H9 (cell line): ENCODE results near the gene ZBTB22. TPM values are rescaled to one million over a fixed set of nuclear protein-coding genes. Genes with fewer than 3 reads are reported as not detected.

ENCODE experiments used
- DNase-seq: peaks from one replicate; pipeline ENCODE4 v3.0.0-alpha.2; 2017
- H2AFZ ChIP-seq: one replicate; pipeline ENCODE4 v1.6.1; 2013; ENCODE audit warnings: mild to moderate bottlenecking, low read length, control low read depth, moderate library complexity
- H2AK5ac ChIP-seq: 2 replicates; pipeline ENCODE4 v1.6.1; 2013; ENCODE audit warnings: low read length, control low read depth, mixed read lengths; ENCODE audit not compliant: insufficient read length
- H2BK120ac ChIP-seq: one replicate; pipeline ENCODE4 v1.6.1; 2013; ENCODE audit warnings: low read depth, mild to moderate bottlenecking, low read length, control low read depth, inconsistent platforms; ENCODE audit not compliant: poor library complexity, severe bottlenecking
- H2BK12ac ChIP-seq: 2 replicates; pipeline ENCODE4 v1.6.1; 2013; ENCODE audit warnings: low read length, control low read depth, mixed read lengths, low read depth; ENCODE audit not compliant: insufficient read length
- H2BK15ac ChIP-seq: 2 replicates; pipeline ENCODE4 v1.6.1; 2013; ENCODE audit warnings: low read depth, low read length, control low read depth
- H2BK20ac ChIP-seq: one replicate; pipeline ENCODE4 v1.6.1; 2013; ENCODE audit warnings: low read depth, mild to moderate bottlenecking, low read length, control low read depth, inconsistent platforms; ENCODE audit not compliant: poor library complexity, severe bottlenecking
- H2BK5ac ChIP-seq: 2 replicates; pipeline ENCODE4 v1.6.1; 2013; ENCODE audit warnings: low read length, control low read depth, mixed read lengths; ENCODE audit not compliant: insufficient read length
- H3K14ac ChIP-seq: 2 replicates; pipeline ENCODE4 v1.6.1; 2013; ENCODE audit warnings: low read length, control low read depth; ENCODE audit not compliant: insufficient read depth
- H3K18ac ChIP-seq: 2 replicates; pipeline ENCODE4 v1.6.1; 2013; ENCODE audit warnings: low read depth, mild to moderate bottlenecking, mixed read lengths, low read length, control low read depth; ENCODE audit not compliant: insufficient read length
- H3K23ac ChIP-seq: 2 replicates; pipeline ENCODE4 v1.6.1; 2013; ENCODE audit warnings: low read length, control low read depth, mixed read lengths, low read depth; ENCODE audit not compliant: insufficient read length
- H3K23me2 ChIP-seq: 2 replicates; pipeline ENCODE4 v1.6.1; 2013; ENCODE audit warnings: low read depth, mild to moderate bottlenecking, mixed read lengths, low read length, control low read depth; ENCODE audit not compliant: insufficient read length, poor library complexity, severe bottlenecking
- H3K27ac ChIP-seq: 2 replicates; pipeline ENCODE4 v1.5.1; 2013; ENCODE audit warnings: low read length, control low read depth, mixed read lengths, low read depth; ENCODE audit not compliant: insufficient read length
- H3K27me3 ChIP-seq: 2 replicates; pipeline ENCODE4 v1.6.1; 2013; ENCODE audit warnings: low read length, control low read depth, inconsistent platforms; ENCODE audit not compliant: insufficient read depth
- H3K4ac ChIP-seq: 2 replicates; pipeline ENCODE4 v1.6.1; 2013; ENCODE audit warnings: low read depth, mild to moderate bottlenecking, control low read depth, inconsistent platforms, low read length, moderate library complexity
- H3K4me1 ChIP-seq: 2 replicates; pipeline ENCODE4 v1.6.1; 2013; ENCODE audit warnings: low read length, control low read depth, inconsistent platforms; ENCODE audit not compliant: insufficient read depth
- H3K4me2 ChIP-seq: 2 replicates; pipeline ENCODE4 v1.6.1; 2013; ENCODE audit warnings: low read length, control low read depth, mixed read lengths; ENCODE audit not compliant: insufficient read length, insufficient read depth
- H3K56ac ChIP-seq: 2 replicates; pipeline ENCODE4 v1.6.1; 2013; ENCODE audit warnings: low read depth, mild to moderate bottlenecking, mixed read lengths, low read length, control low read depth; ENCODE audit not compliant: insufficient read length
- H3K79me1 ChIP-seq: 2 replicates; pipeline ENCODE4 v1.6.1; 2013; ENCODE audit warnings: low read depth, mild to moderate bottlenecking, moderate library complexity, low read length, control low read depth, inconsistent platforms; ENCODE audit not compliant: insufficient read depth, poor library complexity, severe bottlenecking
- H3K79me2 ChIP-seq: 2 replicates; pipeline ENCODE4 v1.6.1; 2013; ENCODE audit warnings: low read length, control low read depth, inconsistent platforms; ENCODE audit not compliant: insufficient read depth
- H3K9ac ChIP-seq: 2 replicates; pipeline ENCODE4 v1.6.1; 2013; ENCODE audit warnings: low read length, control low read depth, mixed read lengths; ENCODE audit not compliant: insufficient read length; ENCODE audit errors: extremely low read depth
- H3K9me3 ChIP-seq: one replicate; pipeline ENCODE4 v1.6.1; 2013; ENCODE audit warnings: low read depth, low read length, inconsistent platforms; ENCODE audit not compliant: control insufficient read depth
- H3T11ph ChIP-seq: one replicate; pipeline ENCODE4 v1.6.1; 2013; ENCODE audit warnings: mild to moderate bottlenecking, low read length, control low read depth, inconsistent platforms
- H4K20me1 ChIP-seq: one replicate; pipeline ENCODE4 v1.6.1; 2013; ENCODE audit not compliant: control insufficient read depth, insufficient read length, insufficient read depth
- H4K5ac ChIP-seq: 2 replicates; pipeline ENCODE4 v1.6.1; 2013; ENCODE audit warnings: low read depth, mild to moderate bottlenecking, mixed read lengths, low read length, control low read depth; ENCODE audit not compliant: insufficient read length
- H4K8ac ChIP-seq: replicated peaks from 2 replicates; pipeline ENCODE4 v1.6.1; 2013; ENCODE audit warnings: low read length, control low read depth, mixed read lengths, low read depth; ENCODE audit not compliant: insufficient read length
- H4K91ac ChIP-seq: 2 replicates; pipeline ENCODE4 v1.6.1; 2013; ENCODE audit warnings: low read depth, mild to moderate bottlenecking, moderate library complexity, mixed read lengths, low read length, control low read depth; ENCODE audit not compliant: insufficient read length
- H3K27ac Mint-ChIP-seq, 3 experiments: 2 replicates in 2 of 3; 3 replicates in 1 of 3; pipeline ENCODE4 v1.8.0; 2020 to 2021; ENCODE audit warnings: mixed read lengths in 3 of 3, mild to moderate bottlenecking in 1 of 3, moderate library complexity in 1 of 3
- H3K27me3 Mint-ChIP-seq: 2 replicates; pipeline ENCODE4 v1.8.0; 2021; ENCODE audit warnings: low read depth, mild to moderate bottlenecking, moderate library complexity, mixed read lengths
- H3K36me3 Mint-ChIP-seq, 3 experiments: 2 replicates in 2 of 3; 3 replicates in 1 of 3; pipeline ENCODE4 v1.8.0; 2020 to 2021; ENCODE audit warnings: low read depth in 3 of 3, mixed read lengths in 3 of 3; ENCODE audit not compliant: insufficient read depth in 1 of 3
- H3K4me1 Mint-ChIP-seq, 2 experiments: 2 replicates each; pipeline ENCODE4 v1.8.0; 2020; ENCODE audit warnings: mixed read lengths in 2 of 2
- H3K4me3 Mint-ChIP-seq, 2 experiments: 2 replicates in 1 of 2; 3 replicates in 1 of 2; pipeline ENCODE4 v1.8.0; 2020 to 2021; ENCODE audit warnings: mild to moderate bottlenecking in 2 of 2, mixed read lengths in 2 of 2, moderate library complexity in 1 of 2
- H3K9me3 Mint-ChIP-seq, 2 experiments: 2 replicates in 1 of 2; 3 replicates in 1 of 2; pipeline ENCODE4 v1.8.0; 2020; ENCODE audit warnings: mild to moderate bottlenecking in 2 of 2, mixed read lengths in 2 of 2, moderate library complexity in 1 of 2
- CTCF ChIP-seq: fragments of 200-600 bp; sonication (generic); conservative IDR thresholded peaks from 3 replicates; pipeline ENCODE4 v1.8.0; 2021; ENCODE audit warnings: antibody characterized with exemption, mild to moderate bottlenecking
- WGBS: extraction: QIAGEN DNeasy Blood & Tissue Kit; methylation state at CpG from one replicate; pipeline ENCODE4 v1.1.7; 2013; ENCODE audit warnings: missing lambda C conversion rate, low lambda C conversion rate, mixed read lengths; ENCODE audit not compliant: insufficient read length; ENCODE audit errors: extremely low coverage; 5-methylcytosine and 5-hydroxymethylcytosine counted together
- total RNA-seq: library from RNA; stranded (reverse); gene quantifications from 2 replicates; pipeline ENCODE4 v1.2.1, GENCODE V29; 2021

ZBTB22 gene
- total RNA-seq, 1 experiment from 2014 or later: 8.1 TPM

GRCh38 chr6:33272275-33273128 is 45.0 kb downstream of the ZBTB22 start:
- Histone ChIP-seq H3K27me3 (no peaks in the 10 kb centered on the region), H4K91ac (no peak overlapping the region), H2BK15ac (no peak overlapping the region), H3K4me2 (peak overlapping the region; percentile 86), H3K4ac (no peak overlapping the region; the same call in 1 of the 2 replicates), H4K5ac (peak overlapping the region; percentile 23), H3K9me3 (no peaks in the 10 kb centered on the region), H3K56ac (no peak overlapping the region), H3K79me1 (no peaks in the 10 kb centered on the region), H2AK5ac (no peak overlapping the region), H3K23ac (no peak overlapping the region), H3K23me2 (peaks cover 6% of the 10 kb centered on the region), H4K20me1 (no peaks in the 10 kb centered on the region), H2AFZ (no peak overlapping the region), H3K4me1 (no peaks in the 10 kb centered on the region; the same call in 1 of the 2 replicates), H3K79me2 (peaks cover 23% of the 10 kb centered on the region; the same call in 1 of the 2 replicates), H3K14ac (peak overlapping the region; percentile 79; the same call in 1 of the 2 replicates), H2BK120ac (peak overlapping the region; percentile 0), H3K18ac (peak overlapping the region; percentile 72), H3K9ac (peak overlapping the region; percentile 99), H3K27ac (peak overlapping the region; percentile 59), H3T11ph (no peak overlapping the region), H2BK20ac (no peak overlapping the region), H2BK5ac (no peak overlapping the region), H2BK12ac (peak overlapping the region; percentile 66), H4K8ac (no peak overlapping the region)
- peak overlapping the region; percentile 93 to 100 (median 100) for H3K27ac Mint-ChIP-seq
- no peak for TF ChIP-seq CTCF
- H3K4me3 Mint-ChIP-seq: peak overlapping the region; percentile 89 to 94
- H3K9me3 Mint-ChIP-seq: no peaks in the 10 kb centered on the region; a peak in 1 of 5 replicates
- WGBS: no CpG with 5 or more reads among the region's 22 CpGs
- H3K27me3 Mint-ChIP-seq: no peaks in the 10 kb centered on the region; the same call in 1 of the 2 replicates
- peaks cover 42 to 70% (median 69%) of the 10 kb centered on the region in 3 experiments for H3K36me3 Mint-ChIP-seq
- H3K4me1 Mint-ChIP-seq: peaks cover 32 to 47% of the 10 kb centered on the region in 2 experiments
- no peak for DNase-seq
